HG03139 (cell line): ENCODE results near the gene DMD.

Source experiments
- ATAC-seq: cut with Tn5 transposase; IDR thresholded peaks from one replicate; pipeline ENCODE4 v1.9.1; 2021; ENCODE audit not compliant: unreplicated experiment

The DMD gene

GRCh38 chrX:31092970-31093638 lies 2118.2 kb downstream of the DMD start:
- ATAC-seq: no peak

DNA sequence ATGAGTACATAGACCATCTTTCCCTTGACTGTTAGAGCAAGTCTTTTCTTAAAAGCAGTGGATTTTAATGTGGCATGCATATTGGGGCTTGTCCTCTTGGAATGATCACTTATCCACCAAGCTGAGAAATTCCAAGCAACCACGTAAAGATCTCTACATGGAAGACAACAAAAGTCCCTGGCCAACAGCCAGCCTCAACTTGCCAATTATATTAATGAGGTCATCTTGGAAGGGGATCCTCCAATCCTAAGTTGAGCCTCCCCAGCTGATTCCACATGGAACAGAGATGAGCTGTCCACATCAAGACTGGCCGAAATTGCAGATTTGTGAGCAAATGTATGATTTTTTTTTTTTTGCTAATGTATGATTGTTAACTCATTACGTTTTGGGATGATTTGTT lies 2118.9 kb downstream of the DMD start:
- no peak for ATAC-seq

DNA sequence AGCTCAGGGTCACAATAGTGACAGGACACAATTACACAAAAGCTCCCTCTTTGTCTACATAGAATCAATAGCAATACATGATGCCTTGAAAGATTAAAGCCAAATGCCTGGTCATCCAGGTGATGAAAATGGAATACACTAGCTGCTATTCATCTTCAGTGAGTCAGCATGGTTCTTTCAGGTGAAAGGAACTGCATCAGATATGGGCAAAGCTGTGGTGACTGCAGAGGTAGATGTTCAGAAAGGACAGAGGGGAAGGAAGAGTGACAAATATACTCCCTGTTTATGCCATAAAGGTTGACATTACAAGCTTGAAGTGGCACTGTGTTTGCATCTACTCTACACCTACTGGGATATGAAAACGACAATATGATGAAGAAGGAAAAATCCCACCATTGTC lies 2119.5 kb downstream of the DMD start:
- no peak for ATAC-seq

GRCh38 chrX:31074522-31074921 lies 2136.8 kb downstream of the DMD start:
- ATAC-seq: no peak

GRCh38 chrX:31071725-31072124 lies 2139.6 kb downstream of the DMD start, which contains the start of gene FTHL17:
Gene FTHL17 (minus strand): TSS chrX:31072041. CDS start chrX:31071953, 88 bp downstream.
- no peak for ATAC-seq

DNA sequence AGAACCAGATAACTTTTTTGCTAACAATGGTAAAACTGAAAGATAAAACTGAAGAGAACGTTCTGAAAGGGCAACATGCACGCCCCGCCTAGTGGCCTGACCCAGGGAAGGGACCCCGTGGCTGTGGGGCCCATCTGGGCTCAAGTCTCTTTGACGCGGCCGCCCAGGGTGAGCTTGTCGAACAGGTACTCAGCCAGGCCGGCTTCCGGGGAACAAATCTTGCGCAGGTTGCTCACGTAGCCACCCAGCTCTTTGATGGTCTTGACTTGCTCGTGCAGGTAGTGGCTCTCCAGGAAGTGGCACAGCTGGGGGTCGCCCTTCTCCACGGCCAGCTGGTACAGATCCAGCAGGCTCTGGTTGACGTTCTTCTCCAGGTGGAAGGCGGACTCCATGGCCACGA lies 2140.1 kb downstream of the DMD start:
- no peak for ATAC-seq

DNA sequence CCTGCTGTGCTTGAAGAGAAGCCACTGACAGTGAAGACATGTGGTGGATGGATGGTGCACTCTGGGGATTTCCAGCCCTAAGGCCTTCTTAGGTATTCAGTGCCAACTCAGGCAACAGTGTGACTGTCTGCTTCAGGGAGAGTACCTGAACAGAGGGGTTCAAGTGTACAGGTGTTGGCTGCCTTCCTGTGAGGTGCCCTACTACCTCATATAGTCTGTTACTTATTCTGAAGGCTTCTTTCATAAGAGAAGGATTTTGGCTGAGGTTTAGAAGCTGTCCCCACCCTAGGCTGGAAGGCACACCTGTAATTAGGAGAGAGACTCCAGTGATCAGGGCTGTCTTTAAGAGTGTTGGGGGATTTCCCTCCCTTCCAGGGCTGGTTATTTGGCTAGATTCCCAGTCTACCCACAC lies 2141.3 kb downstream of the DMD start:
- no peak for ATAC-seq
